Measurements from ENCODE around the gene KIR2DL1.
"Not testable (repeated sequence)": the region's sequence is repeated elsewhere in the genome, so short reads cannot be mapped to it uniquely, and the experiment has no call there.

DNA sequence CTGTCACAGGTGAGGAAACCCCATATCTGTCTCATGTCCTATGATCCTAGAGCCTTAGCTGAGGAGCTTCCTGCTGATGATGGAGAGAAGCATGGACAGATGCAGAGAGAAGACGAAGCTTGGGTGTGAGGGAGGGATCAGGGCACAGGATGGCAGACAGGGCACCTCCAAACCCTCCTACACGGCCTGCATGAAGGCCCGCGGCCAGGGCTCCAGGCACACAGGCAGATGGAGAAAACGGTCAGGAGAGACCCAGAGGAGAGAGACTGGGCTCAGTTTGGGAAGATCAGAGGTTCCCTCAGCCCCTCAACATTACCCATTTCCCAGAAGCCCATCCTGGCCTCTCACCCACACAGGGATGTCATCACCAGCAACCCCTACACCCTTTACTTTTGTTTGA is 25.5 kb upstream of the KIR2DL1 start:
- TF ChIP-seq POLR2A (IDR thresholded peaks at IDR 0.05; ENCODE audit: low read depth, low read length); CEBPB (IDR thresholded peaks at IDR 0.05; ENCODE audit: low read depth, low read length); MAFK (IDR thresholded peaks at IDR 0.05; ENCODE audit: low read depth, low read length); USF2 (IDR thresholded peaks at IDR 0.05; ENCODE audit: low read depth, low read length); BHLHE40 (IDR thresholded peaks at IDR 0.05; ENCODE audit: low read depth, low read length); MAZ (IDR thresholded peaks at IDR 0.05; ENCODE audit: borderline replicate concordance, low read depth, low read length); RFX5 (IDR thresholded peaks at IDR 0.05; ENCODE audit: low read depth, low read length); RAD21 (IDR thresholded peaks at IDR 0.05; ENCODE audit: low read length); FOS (IDR thresholded peaks at IDR 0.05; ENCODE audit: low read depth, low read length); MXI1 (IDR thresholded peaks at IDR 0.05; ENCODE audit: borderline replicate concordance, low read depth, low read length); CHD1 (IDR thresholded peaks at IDR 0.05; ENCODE audit: low read depth, low read length): not testable (repeated sequence)
- TF ChIP-seq, protein P1, sequence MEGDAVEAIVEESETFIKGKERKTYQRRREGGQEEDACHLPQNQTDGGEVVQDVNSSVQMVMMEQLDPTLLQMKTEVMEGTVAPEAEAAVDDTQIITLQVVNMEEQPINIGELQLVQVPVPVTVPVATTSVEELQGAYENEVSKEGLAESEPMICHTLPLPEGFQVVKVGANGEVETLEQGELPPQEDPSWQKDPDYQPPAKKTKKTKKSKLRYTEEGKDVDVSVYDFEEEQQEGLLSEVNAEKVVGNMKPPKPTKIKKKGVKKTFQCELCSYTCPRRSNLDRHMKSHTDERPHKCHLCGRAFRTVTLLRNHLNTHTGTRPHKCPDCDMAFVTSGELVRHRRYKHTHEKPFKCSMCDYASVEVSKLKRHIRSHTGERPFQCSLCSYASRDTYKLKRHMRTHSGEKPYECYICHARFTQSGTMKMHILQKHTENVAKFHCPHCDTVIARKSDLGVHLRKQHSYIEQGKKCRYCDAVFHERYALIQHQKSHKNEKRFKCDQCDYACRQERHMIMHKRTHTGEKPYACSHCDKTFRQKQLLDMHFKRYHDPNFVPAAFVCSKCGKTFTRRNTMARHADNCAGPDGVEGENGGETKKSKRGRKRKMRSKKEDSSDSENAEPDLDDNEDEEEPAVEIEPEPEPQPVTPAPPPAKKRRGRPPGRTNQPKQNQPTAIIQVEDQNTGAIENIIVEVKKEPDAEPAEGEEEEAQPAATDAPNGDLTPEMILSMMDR (conservative IDR thresholded peaks at IDR 0.05; ENCODE audit: low read depth, low read length) = not testable (repeated sequence)
- TF ChIP-seq, protein P2, sequence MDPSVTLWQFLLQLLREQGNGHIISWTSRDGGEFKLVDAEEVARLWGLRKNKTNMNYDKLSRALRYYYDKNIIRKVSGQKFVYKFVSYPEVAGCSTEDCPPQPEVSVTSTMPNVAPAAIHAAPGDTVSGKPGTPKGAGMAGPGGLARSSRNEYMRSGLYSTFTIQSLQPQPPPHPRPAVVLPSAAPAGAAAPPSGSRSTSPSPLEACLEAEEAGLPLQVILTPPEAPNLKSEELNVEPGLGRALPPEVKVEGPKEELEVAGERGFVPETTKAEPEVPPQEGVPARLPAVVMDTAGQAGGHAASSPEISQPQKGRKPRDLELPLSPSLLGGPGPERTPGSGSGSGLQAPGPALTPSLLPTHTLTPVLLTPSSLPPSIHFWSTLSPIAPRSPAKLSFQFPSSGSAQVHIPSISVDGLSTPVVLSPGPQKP (IDR thresholded peaks at IDR 0.05; ENCODE audit: borderline replicate concordance, low read depth, low read length) = not testable (repeated sequence)

Data from IMR-90 (cell line).